ENCODE measurements around the gene TCERG1L. TPM values are rescaled to one million over a fixed set of nuclear protein-coding genes. Genes with fewer than 3 reads are reported as not detected.

The TCERG1L gene
- polyA plus RNA-seq, 1 of the 3 experiments (the other 2 are of a cell fraction): not detected

DNA sequence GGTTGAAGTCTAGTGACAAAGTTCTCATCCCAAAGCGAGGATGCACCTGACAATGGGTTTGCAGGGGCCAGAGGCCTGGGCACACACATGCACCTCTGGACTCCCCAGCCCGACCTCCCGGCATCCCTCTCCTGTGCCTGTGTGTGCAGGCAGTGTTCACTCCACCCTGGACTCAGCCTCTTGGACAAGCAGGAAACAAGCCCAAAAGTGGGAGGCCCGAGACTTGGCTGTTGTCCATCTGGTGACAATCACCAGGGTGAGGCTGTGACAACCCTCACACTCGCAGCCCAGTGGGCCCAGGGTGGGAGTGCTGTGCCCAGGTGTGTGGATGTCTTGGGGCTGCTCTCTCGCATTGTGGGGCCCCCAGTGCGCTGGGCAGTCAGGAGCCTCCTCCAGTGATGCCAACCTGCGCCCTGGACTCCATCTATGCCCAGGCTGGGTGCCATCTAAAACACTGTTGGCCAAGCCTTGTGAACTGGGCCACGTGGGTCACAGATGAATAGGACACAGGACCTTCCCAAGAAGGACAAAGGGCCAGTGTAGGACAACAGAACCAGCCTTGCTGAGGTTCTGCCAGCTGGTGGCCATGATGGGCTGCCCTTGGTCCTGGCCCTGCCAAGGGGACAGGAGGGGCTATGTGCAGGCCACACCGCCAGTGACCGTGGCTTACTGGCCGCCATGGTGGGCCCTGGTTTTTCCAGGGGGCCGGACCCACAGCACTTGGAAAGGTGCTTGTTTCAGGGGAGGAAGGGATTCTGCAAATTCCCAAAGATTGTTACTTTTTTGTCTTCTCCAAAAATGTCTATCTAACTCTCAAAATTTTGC, 144.3 kb downstream of the TCERG1L start:
- Histone ChIP-seq H3K36me3 (replicated peaks in 1 of 2; ENCODE audit: control insufficient read depth in 1 of 2, insufficient read depth in 2 of 2, low read length in 1 of 2) (no peaks in the 10 kb centered on the region), H3F3A (replicated peaks; ENCODE audit: insufficient read depth) (no peaks in the 10 kb centered on the region), H3K27me3 (ENCODE audit: insufficient read depth) (no peaks in the 10 kb centered on the region), H2AFZ (ENCODE audit: low read depth) (no peak overlapping the region), H3K79me2 (ENCODE audit: insufficient read depth) (no peaks in the 10 kb centered on the region), H3K27ac (ENCODE audit: low read depth in 2 of 2, low read length in 1 of 2) (no peak overlapping the region), H3K9me2 (no peaks in the 10 kb centered on the region), H3K9ac (no peak overlapping the region), H3K4me3 (ENCODE audit: low read depth in 2 of 2, low read length in 1 of 2) (no peak overlapping the region), H3K4me1 (ENCODE audit: control insufficient read depth in 1 of 2, insufficient read depth in 2 of 2, low read depth in 1 of 2, low read length in 1 of 2) (peaks cover 0 to 6% of the 10 kb centered on the region in 2 experiments; a peak in 1 of 4 replicates), H3K9me3 (no peaks in the 10 kb centered on the region), H3K4me2 (no peak overlapping the region), H4K20me1 (ENCODE audit: insufficient read depth) (no peaks in the 10 kb centered on the region)
- no peak for DNase-seq
- TF ChIP-seq MAX (IDR thresholded peaks at IDR 0.05; ENCODE audit: low read depth) (no peak), RAD21 (IDR thresholded peaks at IDR 0.05; ENCODE audit: low read length) (no peak), NRF1 (IDR thresholded peaks at IDR 0.05; ENCODE audit: low read depth, low read length) (no peak), USF1 (IDR thresholded peaks at IDR 0.05; ENCODE audit: borderline replicate concordance, low read depth) (no peak), JUND (IDR thresholded peaks at IDR 0.05) (no peak), CHD2 (IDR thresholded peaks at IDR 0.05; ENCODE audit: low read length, partially characterized antibody) (no peak), SIN3A (IDR thresholded peaks at IDR 0.05; ENCODE audit: borderline replicate concordance, low read depth, low read length) (no peak), EP300 (IDR thresholded peaks at IDR 0.05; ENCODE audit: borderline replicate concordance in 1 of 2, low read depth in 1 of 2, low read length in 1 of 2) (no peak), MEF2A (IDR thresholded peaks at IDR 0.05; ENCODE audit: borderline replicate concordance, low read depth) (no peak), NFIC (IDR thresholded peaks at IDR 0.05; ENCODE audit: borderline replicate concordance) (no peak), RXRA (IDR thresholded peaks at IDR 0.05; ENCODE audit: borderline replicate concordance, low read depth) (no peak), GABPA (IDR thresholded peaks at IDR 0.05; ENCODE audit: low read depth) (no peak), FOXJ3 (CRISPR knock-in tag; IDR thresholded peaks at IDR 0.05) (no peak), TAF1 (IDR thresholded peaks at IDR 0.05; ENCODE audit: borderline replicate concordance, low read depth, low read length) (no peak)
- TF ChIP-seq, protein P1, sequence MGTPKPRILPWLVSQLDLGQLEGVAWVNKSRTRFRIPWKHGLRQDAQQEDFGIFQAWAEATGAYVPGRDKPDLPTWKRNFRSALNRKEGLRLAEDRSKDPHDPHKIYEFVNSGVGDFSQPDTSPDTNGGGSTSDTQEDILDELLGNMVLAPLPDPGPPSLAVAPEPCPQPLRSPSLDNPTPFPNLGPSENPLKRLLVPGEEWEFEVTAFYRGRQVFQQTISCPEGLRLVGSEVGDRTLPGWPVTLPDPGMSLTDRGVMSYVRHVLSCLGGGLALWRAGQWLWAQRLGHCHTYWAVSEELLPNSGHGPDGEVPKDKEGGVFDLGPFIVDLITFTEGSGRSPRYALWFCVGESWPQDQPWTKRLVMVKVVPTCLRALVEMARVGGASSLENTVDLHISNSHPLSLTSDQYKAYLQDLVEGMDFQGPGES (IDR thresholded peaks at IDR 0.05; ENCODE audit: low read depth, low read length): no peak
- ChIA-PET CTCF (no interaction called here), POLR2A (no interaction called here)
- 16% methylated on average over 8 of the region's 13 CpGs for WGBS (ENCODE audit: low lambda C conversion rate)

DNA sequence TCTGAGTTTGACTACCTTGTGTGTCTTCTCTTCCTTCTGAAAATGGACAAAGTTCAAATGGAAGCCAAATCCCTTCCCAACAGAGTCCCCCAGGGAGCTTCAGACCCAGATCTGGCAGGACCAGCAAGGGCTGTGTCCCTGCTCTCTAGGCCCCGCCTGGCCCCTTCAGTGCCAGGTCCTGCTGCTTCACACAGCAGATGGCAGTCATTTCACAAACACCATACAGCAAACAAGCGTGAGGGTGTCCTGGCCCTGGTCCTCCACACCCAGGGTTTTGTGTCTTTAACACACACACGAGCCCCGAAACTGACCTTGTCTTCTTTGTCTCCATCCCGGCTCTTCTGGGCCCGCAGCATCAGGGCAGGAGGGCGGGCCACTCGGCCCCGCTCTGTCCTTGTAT, 145.0 kb downstream of the TCERG1L start:
- Histone ChIP-seq H3K36me3 (replicated peaks in 1 of 2; ENCODE audit: control insufficient read depth in 1 of 2, insufficient read depth in 2 of 2, low read length in 1 of 2) (no peaks in the 10 kb centered on the region), H3K9me3 (no peaks in the 10 kb centered on the region), H3K27ac (ENCODE audit: low read depth in 2 of 2, low read length in 1 of 2) (no peak overlapping the region), H3K4me2 (no peak overlapping the region), H2AFZ (ENCODE audit: low read depth) (no peak overlapping the region), H4K20me1 (ENCODE audit: insufficient read depth) (no peaks in the 10 kb centered on the region), H3K4me3 (ENCODE audit: low read depth in 2 of 2, low read length in 1 of 2) (no peak overlapping the region), H3K27me3 (ENCODE audit: insufficient read depth) (no peaks in the 10 kb centered on the region), H3K9ac (no peak overlapping the region), H3K4me1 (ENCODE audit: control insufficient read depth in 1 of 2, insufficient read depth in 2 of 2, low read depth in 1 of 2, low read length in 1 of 2) (peaks cover 0 to 6% of the 10 kb centered on the region in 2 experiments; a peak in 1 of 4 replicates), H3K9me2 (no peaks in the 10 kb centered on the region), H3K79me2 (ENCODE audit: insufficient read depth) (no peaks in the 10 kb centered on the region), H3F3A (replicated peaks; ENCODE audit: insufficient read depth) (no peaks in the 10 kb centered on the region)
- no peak for DNase-seq
- 37% methylated on average over 9 of the region's 9 CpGs for WGBS (ENCODE audit: low lambda C conversion rate)
- CTCF ChIA-PET: no interaction called here
- POLR2A ChIA-PET: no interaction called here
- TF ChIP-seq REST (IDR thresholded peaks at IDR 0.05; ENCODE audit: low read depth, low read length) (no peak), RFX5 (IDR thresholded peaks at IDR 0.05; ENCODE audit: low read length) (no peak), USF1 (IDR thresholded peaks at IDR 0.05; ENCODE audit: borderline replicate concordance, low read depth) (no peak), RXRA (IDR thresholded peaks at IDR 0.05; ENCODE audit: borderline replicate concordance, low read depth) (no peak), GATA2 (CRISPR knock-in tag; IDR thresholded peaks at IDR 0.05) (no peak), FOXM1 (IDR thresholded peaks at IDR 0.05; ENCODE audit: low read depth) (no peak)
